Upper lobe of left lung (tissue), 4 donors: Measurements from ENCODE around the gene ZNHIT2.

Source experiments
- EP300 ChIP-seq, 4 donors: sonication (generic); formaldehyde crosslinking; IDR thresholded peaks; one replicate each; pipeline ENCODE4 v1.5.1; 2017; ENCODE audit warnings: antibody characterized with exemption in 4 of 4, control low read depth in 2 of 4
- TF ChIP-seq, protein P1 (sequence below), 6 experiments: fragments of 450-650 bp in 4 of 6; fragments of 200-600 bp in 2 of 6; sonication (generic) in 2 of 6; IDR thresholded peaks; one replicate each; pipeline ENCODE4 v1.5.1; 2016 to 2019; ENCODE audit warnings: antibody characterized with exemption in 6 of 6

DNA sequence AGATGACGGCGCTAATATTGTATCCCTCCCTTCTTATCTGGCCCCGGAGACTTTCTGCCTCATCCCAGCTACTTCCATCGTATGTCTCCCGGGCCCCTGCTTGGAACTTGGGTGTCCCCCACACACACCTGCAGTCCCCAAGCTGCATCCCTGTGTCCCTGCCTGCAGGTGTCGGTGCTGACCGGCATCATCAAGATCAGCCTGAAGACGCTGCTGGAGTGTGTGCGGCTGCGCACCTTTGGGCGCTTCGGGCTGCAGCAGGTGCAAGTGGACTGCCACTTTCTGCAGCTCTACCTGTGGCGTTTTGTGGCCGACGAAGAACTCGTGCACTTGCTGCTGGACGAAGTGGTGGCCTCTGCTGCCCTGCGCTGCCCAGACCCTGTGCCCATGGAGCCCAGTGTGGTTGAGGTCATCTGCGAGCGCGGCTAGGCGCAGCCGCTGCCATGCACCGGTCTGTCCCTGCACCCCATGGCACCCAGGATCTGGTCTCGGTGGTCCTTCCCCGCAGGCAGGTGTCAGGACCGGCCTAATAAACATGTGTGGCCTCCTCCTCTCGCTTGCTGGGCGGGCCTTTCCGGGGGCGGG lies 6.2 kb downstream of the ZNHIT2 start:
- TF ChIP-seq EP300 (IDR thresholded peaks at IDR 0.05) = no peak
- TF ChIP-seq, protein P1, sequence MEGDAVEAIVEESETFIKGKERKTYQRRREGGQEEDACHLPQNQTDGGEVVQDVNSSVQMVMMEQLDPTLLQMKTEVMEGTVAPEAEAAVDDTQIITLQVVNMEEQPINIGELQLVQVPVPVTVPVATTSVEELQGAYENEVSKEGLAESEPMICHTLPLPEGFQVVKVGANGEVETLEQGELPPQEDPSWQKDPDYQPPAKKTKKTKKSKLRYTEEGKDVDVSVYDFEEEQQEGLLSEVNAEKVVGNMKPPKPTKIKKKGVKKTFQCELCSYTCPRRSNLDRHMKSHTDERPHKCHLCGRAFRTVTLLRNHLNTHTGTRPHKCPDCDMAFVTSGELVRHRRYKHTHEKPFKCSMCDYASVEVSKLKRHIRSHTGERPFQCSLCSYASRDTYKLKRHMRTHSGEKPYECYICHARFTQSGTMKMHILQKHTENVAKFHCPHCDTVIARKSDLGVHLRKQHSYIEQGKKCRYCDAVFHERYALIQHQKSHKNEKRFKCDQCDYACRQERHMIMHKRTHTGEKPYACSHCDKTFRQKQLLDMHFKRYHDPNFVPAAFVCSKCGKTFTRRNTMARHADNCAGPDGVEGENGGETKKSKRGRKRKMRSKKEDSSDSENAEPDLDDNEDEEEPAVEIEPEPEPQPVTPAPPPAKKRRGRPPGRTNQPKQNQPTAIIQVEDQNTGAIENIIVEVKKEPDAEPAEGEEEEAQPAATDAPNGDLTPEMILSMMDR (IDR thresholded peaks at IDR 0.05) = no peak
